Endometrium (tissue), 2 donors: ENCODE results near the gene SYNPO.

ENCODE experiments used
- FAIRE-seq: peaks from 2 replicates; lab custom pipeline; 2012; peaks lifted over from hg19 to GRCh38; lab: Jason Lieb, UNC
- donor health status: control.
- donor health status: control.

SYNPO gene

GRCh38 chr5:150607105-150607504, 33.4 kb upstream of the SYNPO start:
- FAIRE-seq = no peak

DNA sequence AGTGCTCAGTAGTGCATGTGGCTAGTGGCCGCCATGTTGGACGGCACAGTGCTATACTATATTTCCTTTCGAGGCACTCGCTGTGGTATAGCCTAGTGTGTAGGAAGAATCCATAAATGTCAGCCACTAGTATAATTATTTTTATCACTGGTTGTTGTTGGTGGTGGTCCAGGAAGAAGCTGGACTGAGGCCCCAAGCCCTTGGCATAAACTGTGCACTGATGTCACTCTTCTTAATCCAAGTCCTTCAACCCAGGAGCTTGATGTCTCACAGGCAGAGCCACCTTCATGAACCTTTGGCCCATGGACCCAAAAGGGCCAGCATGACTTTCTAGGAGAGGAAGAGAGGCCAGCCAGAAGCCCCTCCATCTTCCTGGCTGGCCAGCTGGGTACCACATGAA, 32.5 kb upstream of the SYNPO start:
- no peak for FAIRE-seq

DNA sequence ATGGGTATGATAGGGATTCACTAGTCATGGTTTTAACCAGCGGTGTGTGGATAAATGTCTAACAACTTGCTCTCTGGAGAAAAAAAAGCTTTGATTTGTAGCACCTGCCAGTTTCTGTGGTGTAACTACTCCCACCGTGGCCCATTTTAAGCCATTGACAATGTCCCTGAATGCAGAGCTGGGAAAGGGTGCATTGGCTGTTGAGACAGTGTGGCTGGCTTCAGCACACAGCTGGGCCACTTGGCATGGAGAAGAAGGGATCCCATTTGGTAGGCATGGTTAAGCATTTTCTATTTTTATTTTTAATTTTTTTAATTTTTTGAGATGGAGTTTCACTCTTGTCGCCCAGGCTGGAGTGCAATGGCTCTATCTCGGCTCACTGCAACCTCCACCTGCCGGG, 31.5 kb upstream of the SYNPO start:
- no peak for FAIRE-seq

- no peak for FAIRE-seq
Measured at GRCh38 chr5:150609843-150610584, 30.4 kb upstream of the SYNPO start.

GRCh38 chr5:150611026-150611425, 29.4 kb upstream of the SYNPO start:
- FAIRE-seq = no peak

GRCh38 chr5:150612405-150612804, 28.1 kb upstream of the SYNPO start:
- no peak for FAIRE-seq

GRCh38 chr5:150612905-150613670, 27.4 kb upstream of the SYNPO start:
- FAIRE-seq = no peak

DNA sequence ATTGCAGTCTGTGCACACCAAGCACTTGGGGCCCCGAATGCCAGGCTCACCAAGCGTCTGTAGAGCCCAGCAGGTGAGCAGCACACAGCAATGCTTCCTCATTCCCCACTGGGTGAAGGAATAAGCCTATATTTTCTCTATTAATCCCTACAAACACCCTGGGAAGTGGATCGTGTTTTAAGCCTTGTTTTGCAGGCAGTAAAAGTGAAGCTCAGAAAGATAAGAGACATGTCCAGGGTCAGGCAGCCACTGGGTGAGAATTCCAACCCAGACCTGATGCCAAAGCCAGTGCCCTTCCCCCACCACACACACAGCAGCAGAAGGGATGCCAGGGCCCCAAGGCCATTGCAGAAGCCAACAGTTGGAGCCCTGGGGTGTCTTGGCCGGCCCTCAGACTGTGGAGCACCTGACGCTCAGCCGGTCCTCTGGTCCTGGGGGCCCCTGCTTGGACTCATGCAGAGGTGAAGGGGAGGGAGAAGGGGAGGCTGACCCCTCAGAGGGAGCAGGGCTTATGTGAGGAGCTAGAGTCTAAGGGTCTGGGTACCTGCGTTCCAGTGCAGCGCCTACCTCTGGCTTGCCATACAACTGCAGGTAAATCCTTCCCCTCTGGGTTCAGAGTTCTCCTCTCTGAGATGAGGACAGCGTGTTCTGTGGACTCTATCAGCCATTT, 26.3 kb upstream of the SYNPO start:
- no peak for FAIRE-seq

- no peak for FAIRE-seq
Measured at GRCh38 chr5:150614661-150615060, 25.8 kb upstream of the SYNPO start.

- no peak for FAIRE-seq
Measured at GRCh38 chr5:150615141-150615699, 25.2 kb upstream of the SYNPO start.

GRCh38 chr5:150616024-150616470, 24.4 kb upstream of the SYNPO start:
- FAIRE-seq = no peak

DNA sequence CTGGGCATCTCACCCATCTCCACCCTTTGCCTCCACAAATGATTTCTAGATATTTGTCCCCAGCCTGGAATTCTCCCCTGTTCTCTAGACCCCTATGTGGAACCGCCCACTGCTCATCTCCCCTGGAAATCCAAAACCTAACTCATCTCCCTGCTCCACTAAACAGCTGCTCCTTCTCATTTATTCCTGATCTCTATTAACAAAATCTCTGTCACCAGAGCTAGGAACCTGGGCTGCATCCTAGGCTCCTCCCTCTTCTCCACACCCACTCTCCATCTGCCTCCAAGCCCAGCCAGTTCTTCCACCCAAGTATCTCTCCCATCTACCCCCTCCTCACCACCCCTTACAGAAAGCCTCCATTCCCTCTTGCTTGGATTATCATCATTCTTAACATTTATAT, 24.0 kb upstream of the SYNPO start:
- FAIRE-seq = no peak

DNA sequence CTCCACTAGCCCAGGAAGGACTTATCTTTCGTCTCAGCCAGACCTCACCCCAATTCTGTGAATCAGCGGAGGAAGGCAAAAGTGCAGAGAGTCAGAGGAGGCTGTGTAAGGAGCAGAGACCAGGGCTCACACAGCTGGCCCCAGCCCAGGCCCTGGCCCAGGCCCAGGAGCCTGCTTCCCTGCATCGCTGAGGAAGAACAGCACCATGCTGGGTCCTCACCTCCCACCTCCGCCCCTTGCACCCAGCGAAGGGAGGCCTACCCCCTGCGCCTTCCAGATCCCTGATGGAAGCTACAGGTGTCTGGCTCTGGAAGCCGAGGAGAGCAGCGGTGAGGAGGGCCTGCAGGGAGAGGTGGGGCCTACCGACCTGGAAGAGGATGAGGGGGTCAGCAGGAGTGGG, 22.3 kb upstream of the SYNPO start:
- no peak for FAIRE-seq

GRCh38 chr5:150618588-150619281, 21.7 kb upstream of the SYNPO start:
- no peak for FAIRE-seq

DNA sequence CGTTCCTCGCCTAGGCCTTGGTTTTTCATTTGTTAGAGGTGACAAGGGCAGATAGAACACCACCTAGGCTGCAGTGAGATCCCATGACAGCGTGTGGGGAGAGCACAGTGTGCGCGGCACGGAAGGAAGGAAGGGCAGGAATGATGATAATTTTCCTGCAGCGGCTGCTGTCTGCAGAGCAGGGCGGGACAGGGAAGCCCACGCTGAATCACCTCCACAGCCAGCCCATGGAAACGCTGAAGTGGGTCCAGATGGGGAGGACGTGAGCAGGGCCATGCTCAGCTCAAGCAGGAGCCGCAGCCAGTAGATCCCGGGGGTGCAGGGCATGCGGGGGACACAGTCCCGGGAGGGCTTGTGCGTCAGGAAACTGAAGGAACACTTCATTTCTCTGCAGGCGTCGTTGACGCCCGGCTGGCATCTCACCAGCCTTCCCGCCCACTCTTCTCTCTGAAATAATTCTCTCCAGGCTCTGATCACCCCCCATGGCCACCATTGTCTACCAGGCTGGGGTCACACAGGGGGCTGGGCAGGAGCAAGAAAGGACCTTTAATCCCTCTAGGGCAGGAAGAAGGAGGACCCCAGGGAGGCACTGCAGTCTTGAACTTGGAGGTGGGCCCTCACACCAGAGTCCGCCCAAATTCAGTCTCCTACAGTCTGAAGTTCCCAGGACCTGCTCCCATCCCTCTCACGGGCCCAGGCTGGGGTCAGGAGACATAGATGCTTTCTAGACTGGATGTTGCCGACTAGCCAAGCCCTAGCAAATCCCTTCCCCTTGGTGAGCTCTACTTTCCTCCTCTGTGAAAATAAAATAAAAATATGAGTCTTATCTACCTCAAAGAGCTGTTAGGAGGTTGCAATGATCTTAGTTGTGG, 20.9 kb upstream of the SYNPO start:
- FAIRE-seq = no peak

DNA sequence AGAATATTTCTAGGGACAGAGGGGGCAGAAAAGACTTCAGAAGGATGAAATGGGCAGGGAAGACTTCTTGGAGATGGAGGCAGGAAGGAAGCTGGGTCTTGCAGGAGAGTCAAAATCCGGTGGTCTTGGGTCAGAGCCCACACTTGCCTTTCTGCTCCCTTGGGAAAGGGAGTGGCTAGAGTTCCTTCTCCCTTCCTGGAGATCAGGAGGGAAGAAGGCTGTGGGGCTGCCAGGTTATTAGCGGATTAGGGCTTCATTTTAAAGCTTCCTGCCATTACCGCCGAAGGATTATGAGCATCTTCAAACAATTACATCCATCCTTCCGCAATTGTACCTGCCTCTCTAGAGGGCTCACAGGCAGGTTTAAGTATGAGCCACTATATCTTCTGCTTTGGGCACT, 19.2 kb upstream of the SYNPO start:
- no peak for FAIRE-seq

- no peak for FAIRE-seq
Measured at GRCh38 chr5:150622157-150622556, 18.3 kb upstream of the SYNPO start.

DNA sequence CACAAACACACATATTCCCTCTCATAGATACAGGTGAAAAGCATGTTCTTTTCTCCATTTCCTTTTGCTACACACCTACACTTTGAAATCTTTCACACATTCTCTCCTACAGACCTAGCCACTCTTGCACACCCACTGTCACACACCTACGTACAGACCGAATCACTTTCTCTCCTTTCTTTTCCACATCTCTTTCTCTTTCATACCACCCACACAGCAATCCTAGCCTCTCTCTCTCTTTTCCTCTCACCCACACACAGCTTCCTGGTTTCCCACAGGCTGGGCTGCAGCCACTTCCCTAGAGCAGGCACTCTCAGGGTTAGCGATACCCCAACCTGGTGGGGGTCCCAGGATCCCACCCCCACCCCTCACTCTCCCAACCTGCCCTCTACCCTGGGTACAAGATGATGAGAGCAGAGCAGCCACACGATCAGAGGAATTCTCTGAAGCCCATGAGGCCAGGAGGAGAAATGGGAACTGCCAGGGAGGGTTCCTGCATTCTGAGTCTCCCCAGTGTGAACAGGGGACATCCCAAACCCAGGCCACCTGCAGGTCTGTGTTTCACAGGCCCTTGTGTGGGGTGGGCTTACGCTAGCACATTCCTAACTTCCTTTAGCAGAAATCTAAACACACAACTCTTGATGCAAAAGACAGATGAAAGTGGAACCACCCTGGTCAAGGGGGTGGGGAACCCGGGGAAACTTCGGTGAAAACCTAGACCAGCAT, 17.1 kb upstream of the SYNPO start:
- no peak for FAIRE-seq

DNA sequence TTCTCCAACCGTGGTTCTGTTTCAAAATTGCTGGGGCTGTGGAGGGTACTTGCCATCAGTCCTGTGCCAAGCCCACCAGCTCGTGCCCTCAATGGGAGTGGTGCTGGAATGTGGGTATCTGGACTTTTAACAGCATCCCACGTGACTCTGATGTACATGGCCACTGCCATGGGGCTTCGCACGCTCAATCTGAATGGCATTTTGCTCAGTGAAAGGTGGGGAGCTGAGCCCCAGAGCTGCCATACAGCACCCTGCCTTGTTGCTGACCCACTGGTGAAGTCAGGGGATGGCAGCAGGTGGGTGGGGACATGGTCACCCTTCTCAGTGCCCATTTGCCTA, 16.6 kb upstream of the SYNPO start:
- no peak for FAIRE-seq

DNA sequence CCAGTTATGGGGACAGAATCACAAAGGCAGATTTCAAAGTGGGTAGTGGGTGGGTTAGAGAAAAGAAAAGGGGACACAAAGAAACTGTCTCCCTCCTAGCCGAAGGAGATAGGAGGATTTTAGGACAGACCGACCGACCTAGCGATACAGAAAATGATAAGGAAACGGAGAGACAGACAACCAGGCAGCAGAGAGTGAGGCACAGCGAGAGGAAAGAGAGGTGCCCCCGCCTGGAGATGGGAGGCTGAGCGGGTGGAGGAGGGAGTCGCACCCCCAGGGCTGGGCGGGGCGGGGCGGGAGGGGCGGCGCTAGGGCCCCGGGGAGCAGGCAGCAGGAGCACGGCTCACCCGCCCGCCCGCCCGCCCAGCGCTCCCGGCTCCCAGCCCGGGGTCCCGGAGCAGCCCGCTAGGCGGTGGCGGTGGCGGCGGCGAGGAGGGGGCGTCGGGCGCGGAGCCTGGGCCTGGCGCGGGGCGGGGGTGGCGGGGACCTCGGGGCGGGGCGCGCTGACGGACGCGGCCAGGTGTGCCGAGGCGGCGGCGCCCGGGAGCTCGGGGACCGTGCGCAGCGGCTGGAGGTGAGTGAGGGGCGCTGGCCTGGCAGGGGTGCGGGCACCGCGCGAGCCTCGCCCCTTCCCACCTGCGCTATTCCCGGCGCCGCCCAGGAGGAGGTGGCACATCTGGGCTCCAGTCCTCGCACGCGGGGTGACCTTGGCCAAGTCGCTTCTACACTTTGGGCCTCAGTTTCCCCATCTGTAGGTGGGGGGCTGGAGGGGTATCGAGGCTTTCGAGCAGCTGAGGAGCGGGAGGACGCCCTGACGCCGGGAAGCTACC, 15.9 kb upstream of the SYNPO start:
- FAIRE-seq = no peak
